Sigmoid colon (tissue), 3 donors: ENCODE results near the gene KAZN.

Experiments used
- POLR2A ChIP-seq, 2 donors: fragments of 450-650 bp; IDR thresholded peaks; one replicate each; pipeline ENCODE4 v1.6.1; 2016; ENCODE audit warnings: antibody characterized with exemption in 2 of 2, mild to moderate bottlenecking in 2 of 2, moderate library complexity in 2 of 2
- TF ChIP-seq, protein P1 (sequence below), 4 experiments: fragments of 450-650 bp in 3 of 4; fragments of 200-600 bp in 1 of 4; IDR thresholded peaks; one replicate each; pipeline ENCODE4 v1.5.1; 2016 to 2019; ENCODE audit warnings: antibody characterized with exemption in 4 of 4, mild to moderate bottlenecking in 3 of 4, moderate library complexity in 2 of 4

DNA sequence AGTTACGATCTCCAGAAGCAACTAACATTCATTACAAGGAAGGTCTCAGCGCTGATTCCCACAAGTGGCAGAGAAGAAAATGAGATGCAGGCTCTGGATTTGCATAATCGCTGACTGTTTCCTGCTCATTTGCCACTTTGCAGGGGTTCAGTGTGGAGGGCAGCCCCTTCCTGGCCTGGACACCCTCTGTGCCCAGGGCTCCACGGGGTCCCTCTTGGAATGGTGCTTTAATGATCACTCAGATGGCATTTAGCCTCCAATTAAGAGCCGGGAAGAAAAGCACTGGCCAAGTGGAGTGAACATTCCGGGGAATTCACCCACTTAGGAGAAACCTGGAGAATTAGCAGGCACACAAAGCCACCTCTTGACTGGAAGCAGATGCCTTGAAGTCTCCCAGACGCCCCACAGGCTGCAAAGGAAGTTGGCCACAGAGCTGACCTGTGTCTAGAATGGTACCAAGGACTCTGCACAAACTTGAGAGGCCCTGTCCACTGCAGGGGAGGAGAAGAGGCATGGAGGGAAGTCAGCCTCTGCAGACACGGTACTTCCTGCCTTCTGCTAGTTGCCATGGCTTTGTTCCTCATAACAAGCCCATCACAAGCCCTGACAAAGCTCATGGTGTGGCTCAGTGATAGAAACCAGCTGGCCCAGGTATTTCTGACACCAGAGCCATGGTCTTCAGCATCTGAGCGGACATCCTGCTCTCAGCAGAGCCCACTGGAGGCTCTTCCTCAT lies 157.2 kb downstream of the KAZN start:
- TF ChIP-seq, protein P1, sequence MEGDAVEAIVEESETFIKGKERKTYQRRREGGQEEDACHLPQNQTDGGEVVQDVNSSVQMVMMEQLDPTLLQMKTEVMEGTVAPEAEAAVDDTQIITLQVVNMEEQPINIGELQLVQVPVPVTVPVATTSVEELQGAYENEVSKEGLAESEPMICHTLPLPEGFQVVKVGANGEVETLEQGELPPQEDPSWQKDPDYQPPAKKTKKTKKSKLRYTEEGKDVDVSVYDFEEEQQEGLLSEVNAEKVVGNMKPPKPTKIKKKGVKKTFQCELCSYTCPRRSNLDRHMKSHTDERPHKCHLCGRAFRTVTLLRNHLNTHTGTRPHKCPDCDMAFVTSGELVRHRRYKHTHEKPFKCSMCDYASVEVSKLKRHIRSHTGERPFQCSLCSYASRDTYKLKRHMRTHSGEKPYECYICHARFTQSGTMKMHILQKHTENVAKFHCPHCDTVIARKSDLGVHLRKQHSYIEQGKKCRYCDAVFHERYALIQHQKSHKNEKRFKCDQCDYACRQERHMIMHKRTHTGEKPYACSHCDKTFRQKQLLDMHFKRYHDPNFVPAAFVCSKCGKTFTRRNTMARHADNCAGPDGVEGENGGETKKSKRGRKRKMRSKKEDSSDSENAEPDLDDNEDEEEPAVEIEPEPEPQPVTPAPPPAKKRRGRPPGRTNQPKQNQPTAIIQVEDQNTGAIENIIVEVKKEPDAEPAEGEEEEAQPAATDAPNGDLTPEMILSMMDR (IDR thresholded peaks at IDR 0.05), result no peak
- TF ChIP-seq POLR2A (IDR thresholded peaks at IDR 0.05), result no peak
